ENCODE data around the gene TDRD7. TPM values are rescaled to one million over a fixed set of nuclear protein-coding genes. Genes with fewer than 3 reads are reported as not detected.

The TDRD7 gene
- total RNA-seq, 4 donors from 2014 or later: 9.6 to 18.4 (median 10.8) TPM

DNA sequence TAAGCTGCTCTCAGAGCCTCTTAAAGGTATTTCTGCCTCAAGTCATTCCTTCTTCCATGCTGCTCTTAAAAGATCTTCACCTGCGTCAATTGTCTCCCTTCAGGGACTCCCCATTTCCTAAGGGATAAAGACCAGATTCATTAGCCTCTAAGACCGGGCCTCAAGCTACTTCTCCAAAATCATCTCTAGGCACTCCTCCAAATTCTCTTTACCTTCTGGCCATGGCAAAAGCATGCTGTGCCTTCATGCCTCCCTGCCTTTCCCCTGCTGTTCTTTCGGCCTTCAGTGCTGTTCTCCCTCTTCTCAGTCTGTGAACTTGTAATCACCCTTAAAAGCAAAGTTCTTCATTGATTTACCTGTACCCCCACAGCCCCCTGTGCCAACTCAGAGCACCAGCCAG lies 93.9 kb downstream of the TDRD7 start:
- Histone ChIP-seq H3K4me3 (no peak overlapping the region), H3K27me3 (no peaks in the 10 kb centered on the region), H3K36me3 (no peaks in the 10 kb centered on the region), H3K9me3 (no peaks in the 10 kb centered on the region), H3K4me1 (peaks cover 0 to 55% (median 6%) of the 10 kb centered on the region in 4 donors), H3K27ac (peak overlapping the region in 1 of 4 donors; percentile 94)
- WGBS, 2 donors: 91 to 94% methylated on average over 3 of the region's 3 CpGs
- DNase-seq (ENCODE audit: low spot score in 2 of 2): no peak
- TF ChIP-seq, protein P1, sequence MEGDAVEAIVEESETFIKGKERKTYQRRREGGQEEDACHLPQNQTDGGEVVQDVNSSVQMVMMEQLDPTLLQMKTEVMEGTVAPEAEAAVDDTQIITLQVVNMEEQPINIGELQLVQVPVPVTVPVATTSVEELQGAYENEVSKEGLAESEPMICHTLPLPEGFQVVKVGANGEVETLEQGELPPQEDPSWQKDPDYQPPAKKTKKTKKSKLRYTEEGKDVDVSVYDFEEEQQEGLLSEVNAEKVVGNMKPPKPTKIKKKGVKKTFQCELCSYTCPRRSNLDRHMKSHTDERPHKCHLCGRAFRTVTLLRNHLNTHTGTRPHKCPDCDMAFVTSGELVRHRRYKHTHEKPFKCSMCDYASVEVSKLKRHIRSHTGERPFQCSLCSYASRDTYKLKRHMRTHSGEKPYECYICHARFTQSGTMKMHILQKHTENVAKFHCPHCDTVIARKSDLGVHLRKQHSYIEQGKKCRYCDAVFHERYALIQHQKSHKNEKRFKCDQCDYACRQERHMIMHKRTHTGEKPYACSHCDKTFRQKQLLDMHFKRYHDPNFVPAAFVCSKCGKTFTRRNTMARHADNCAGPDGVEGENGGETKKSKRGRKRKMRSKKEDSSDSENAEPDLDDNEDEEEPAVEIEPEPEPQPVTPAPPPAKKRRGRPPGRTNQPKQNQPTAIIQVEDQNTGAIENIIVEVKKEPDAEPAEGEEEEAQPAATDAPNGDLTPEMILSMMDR (IDR thresholded peaks at IDR 0.05): no peak
- TF ChIP-seq EP300 (IDR thresholded peaks at IDR 0.05) (no peak), POLR2A (IDR thresholded peaks at IDR 0.05) (no peak)

DNA sequence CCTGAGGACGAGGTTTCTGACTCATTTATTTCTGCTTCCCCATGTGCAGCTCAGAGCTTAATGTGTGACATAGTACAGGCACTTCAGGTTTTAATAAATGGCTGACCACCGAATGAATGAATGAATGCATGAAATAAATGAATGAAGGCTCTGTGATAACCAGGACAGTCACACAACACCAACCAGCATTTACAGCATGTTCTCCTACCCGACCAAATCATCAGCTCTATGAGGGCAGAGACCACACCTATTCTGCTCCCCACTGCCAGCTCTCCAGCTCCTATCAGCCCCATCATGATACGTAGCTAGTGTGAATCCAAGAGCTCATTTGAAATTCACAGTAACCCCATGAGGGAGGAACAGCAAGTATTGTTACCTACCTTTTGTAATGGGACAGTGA lies 94.4 kb downstream of the TDRD7 start:
- H3K27ac ChIP-seq: no peak overlapping the region
- no peak for TF ChIP-seq POLR2A (IDR thresholded peaks at IDR 0.05)
- TF ChIP-seq EP300 (IDR thresholded peaks at IDR 0.05): no peak
- TF ChIP-seq, protein P1 (IDR thresholded peaks at IDR 0.05): no peak

DNA sequence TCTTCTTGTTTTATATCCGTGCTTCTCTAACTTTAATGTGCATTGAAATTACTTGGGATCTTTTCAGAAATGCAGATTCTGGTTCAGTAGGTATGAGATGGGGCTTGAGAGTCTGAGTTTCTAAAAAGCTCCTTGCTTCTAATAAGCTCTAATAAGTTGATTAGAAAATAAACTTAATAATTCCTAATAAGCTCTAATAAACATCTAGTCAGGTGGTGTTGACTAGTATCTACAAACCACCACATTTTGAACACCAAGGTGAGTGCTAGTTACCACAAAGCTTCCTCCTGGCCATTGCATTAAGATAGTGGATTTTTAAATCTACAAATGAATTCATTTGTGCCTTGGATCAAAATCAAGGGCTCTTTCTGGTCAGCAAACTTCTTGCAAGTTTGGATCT lies 94.9 kb downstream of the TDRD7 start:
- WGBS, 2 donors: 87 to 89% methylated on average over 1 of the region's 1 CpG
- no peak for DNase-seq (ENCODE audit: low spot score in 2 of 2)
- Histone ChIP-seq H3K36me3 (peaks cover 0 to 4% (median 0%) of the 10 kb centered on the region in 3 donors), H3K9me3 (no peaks in the 10 kb centered on the region), H3K4me1 (peaks cover 0 to 57% (median 6%) of the 10 kb centered on the region in 4 donors), H3K27me3 (no peaks in the 10 kb centered on the region), H3K27ac (no peak overlapping the region), H3K4me3 (no peak overlapping the region)
- TF ChIP-seq, protein P1 (IDR thresholded peaks at IDR 0.05): no peak
- TF ChIP-seq EP300 (IDR thresholded peaks at IDR 0.05) (no peak), POLR2A (IDR thresholded peaks at IDR 0.05) (no peak)

More for the DNA sequence above, 94.4 kb downstream of the TDRD7 start:
- 86 to 87% methylated on average over 4 of the region's 4 CpGs for WGBS, 2 donors
- Histone ChIP-seq H3K27me3 (no peaks in the 10 kb centered on the region), H3K4me1 (peaks cover 0 to 56% (median 6%) of the 10 kb centered on the region in 4 donors), H3K4me3 (no peak overlapping the region), H3K36me3 (no peaks in the 10 kb centered on the region), H3K9me3 (no peaks in the 10 kb centered on the region)
- no peak for DNase-seq (ENCODE audit: low spot score in 2 of 2)

DNA sequence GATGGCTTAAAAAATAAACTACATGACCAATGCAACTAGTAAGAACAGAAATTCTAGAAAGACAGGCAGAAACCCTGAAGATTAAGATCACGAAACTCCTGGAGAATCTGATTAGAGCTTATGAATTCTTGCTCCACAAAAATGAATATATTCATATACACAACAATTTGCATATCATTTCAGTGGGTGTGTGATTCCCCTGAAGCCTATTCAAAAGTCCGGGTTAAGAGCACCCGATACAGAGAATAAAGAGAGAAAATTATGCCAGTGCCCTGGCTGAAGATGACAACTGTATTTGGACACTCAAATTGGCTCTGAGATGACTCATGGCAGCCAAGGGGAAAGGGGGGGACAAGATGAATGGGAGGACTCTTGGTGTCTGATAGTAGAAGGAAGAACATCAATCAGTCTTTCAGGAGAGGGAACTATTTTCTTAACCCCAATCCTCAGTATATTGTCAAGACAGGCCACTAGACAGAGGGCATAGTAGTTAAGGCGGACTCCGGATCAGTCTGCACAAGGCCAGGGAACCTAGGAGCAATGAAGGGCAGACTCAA lies 95.6 kb downstream of the TDRD7 start:
- no peak for DNase-seq (ENCODE audit: low spot score in 2 of 2)
- peaks cover 0 to 9% (median 0%) of the 10 kb centered on the region in 3 donors for H3K36me3 ChIP-seq
- TF ChIP-seq POLR2A (IDR thresholded peaks at IDR 0.05): no peak
- TF ChIP-seq EP300 (IDR thresholded peaks at IDR 0.05): no peak
- TF ChIP-seq, protein P1 (IDR thresholded peaks at IDR 0.05): no peak
- H3K9me3 ChIP-seq: no peaks in the 10 kb centered on the region
- WGBS, 2 donors: 69 to 80% methylated on average over 5 of the region's 5 CpGs
- H3K27ac ChIP-seq: no peak overlapping the region
- H3K4me1 ChIP-seq: peaks cover 0 to 50% (median 3%) of the 10 kb centered on the region in 4 donors
- H3K27me3 ChIP-seq: no peaks in the 10 kb centered on the region
- no peak overlapping the region for H3K4me3 ChIP-seq

DNA sequence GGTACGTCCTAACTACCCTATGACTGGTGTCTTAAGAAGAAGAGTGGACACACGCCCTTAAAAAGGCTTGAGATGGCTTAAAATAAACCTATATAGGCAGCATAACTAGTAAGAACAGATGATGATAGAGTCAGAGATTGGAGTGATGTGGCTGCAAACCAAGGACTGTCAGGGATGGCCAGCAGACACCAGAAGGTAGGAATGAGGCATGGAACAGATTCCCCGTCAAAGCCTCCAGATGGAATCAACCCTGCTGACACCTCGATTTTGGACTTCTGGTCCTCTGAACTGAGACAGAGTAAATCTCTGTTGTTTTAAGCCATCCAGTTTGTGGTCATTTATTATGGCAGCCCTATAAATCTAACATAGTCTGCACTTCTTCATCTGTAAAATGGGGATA lies 97.0 kb downstream of the TDRD7 start:
- TF ChIP-seq POLR2A (IDR thresholded peaks at IDR 0.05) (no peak), EP300 (IDR thresholded peaks at IDR 0.05) (no peak)
- TF ChIP-seq, protein P1 (IDR thresholded peaks at IDR 0.05): no peak
- Histone ChIP-seq H3K27me3 (no peaks in the 10 kb centered on the region), H3K4me1 (peaks cover 0 to 36% (median 0%) of the 10 kb centered on the region in 4 donors), H3K27ac (no peak overlapping the region), H3K4me3 (no peak overlapping the region), H3K36me3 (peaks cover 0 to 9% (median 0%) of the 10 kb centered on the region in 3 donors), H3K9me3 (no peaks in the 10 kb centered on the region)
- WGBS, 2 donors: 67 to 76% methylated on average over 4 of the region's 4 CpGs
- DNase-seq (ENCODE audit: low spot score in 2 of 2): no peak
